ENCODE data around the gene PLCD4.

PLCD4 gene

GRCh38 chr2:218664653-218665052, 57.0 kb downstream of the PLCD4 start:
- DNase-seq (ENCODE audit: low read depth) = no peak

GRCh38 chr2:218671097-218671653, 63.5 kb downstream of the PLCD4 start:
- DNase-seq (ENCODE audit: low read depth) = no peak

GRCh38 chr2:218671654-218672566, 64.2 kb downstream of the PLCD4 start, which contains the start of the genes RNF25 and STK36:
TSS of gene RNF25 (minus strand) at chr2:218672002. CDS start at chr2:218671970, 32 bp downstream.
TSS of gene STK36 (plus strand) at chr2:218672086. CDS start at chr2:218672830, 744 bp downstream.
- peak; percentile 70 for DNase-seq (ENCODE audit: low read depth)

GRCh38 chr2:218679119-218679518, 71.4 kb downstream of the PLCD4 start:
- no peak for DNase-seq (ENCODE audit: low read depth)

GRCh38 chr2:218680061-218680460, 72.4 kb downstream of the PLCD4 start:
- no peak for DNase-seq (ENCODE audit: low read depth)
